CD14-positive monocyte (primary cell): ENCODE results near the gene NDUFB6. TPM values are rescaled to one million over a fixed set of nuclear protein-coding genes. Genes with fewer than 3 reads are reported as not detected.

Experiments
- DNase-seq, 3 donors: peaks; one replicate each; pipeline ENCODE4 v3.0.0-alpha.2; 2011 to 2022
- H2AFZ ChIP-seq: 2 replicates; pipeline ENCODE4 v1.6.0; 2012; ENCODE audit warnings: mild to moderate bottlenecking, low read depth, low read length, inconsistent platforms; ENCODE audit not compliant: insufficient read depth, poor library complexity, severe bottlenecking
- H3K27ac ChIP-seq, 2 donors: 1 replicate in 1 of 2; 2 replicates in 1 of 2; pipeline ENCODE4 v1.5.1; 2012 to 2013; ENCODE audit warnings: low read length in 2 of 2, control low read depth in 1 of 2, inconsistent platforms in 1 of 2, low read depth in 1 of 2, mild to moderate bottlenecking in 1 of 2
- H3K27me3 ChIP-seq, 2 donors: one replicate each; pipeline versions ENCODE4 v1.6.0 to v1.6.1; 2011 to 2013; ENCODE audit warnings: low read length in 2 of 2; ENCODE audit not compliant: control insufficient read depth in 2 of 2, insufficient read depth in 2 of 2
- H3K36me3 ChIP-seq, 2 donors: replicated peaks in 1 of 2; 1 replicate in 1 of 2; 2 replicates in 1 of 2; pipeline versions ENCODE4 v1.5.1 to v1.6.1; 2012 to 2013; ENCODE audit warnings: low read length in 2 of 2, control low read depth in 1 of 2, inconsistent platforms in 1 of 2, mild to moderate bottlenecking in 1 of 2; ENCODE audit not compliant: insufficient read depth in 2 of 2, control insufficient read depth in 1 of 2
- H3K4me1 ChIP-seq, 2 donors: 1 replicate in 1 of 2; 2 replicates in 1 of 2; pipeline versions ENCODE4 v1.5.1 to v1.6.1; 2012 to 2013; ENCODE audit warnings: low read length in 2 of 2, control low read depth in 1 of 2, inconsistent platforms in 1 of 2, mild to moderate bottlenecking in 1 of 2, moderate library complexity in 1 of 2; ENCODE audit not compliant: insufficient read depth in 2 of 2, control insufficient read depth in 1 of 2
- H3K4me2 ChIP-seq: replicated peaks from 2 replicates; pipeline ENCODE3; 2012; ENCODE audit warnings: low read length, moderate library complexity, mild to moderate bottlenecking; ENCODE audit not compliant: poor library complexity, severe bottlenecking; ENCODE audit errors: extremely low read depth
- H3K4me3 ChIP-seq, 3 experiments: fragments of 200-600 bp in 1 of 3; sonication (generic) in 1 of 3; replicated peaks in 1 of 3; 1 replicate in 2 of 3; 2 replicates in 1 of 3; pipeline ENCODE4 v1.5.1; 2011 to 2013; ENCODE audit warnings: low read length in 3 of 3, mild to moderate bottlenecking in 3 of 3, control low read depth in 2 of 3, low read depth in 2 of 3, inconsistent platforms in 1 of 3, moderate library complexity in 1 of 3
- H3K79me2 ChIP-seq: 2 replicates; pipeline ENCODE4 v1.6.0; 2012; ENCODE audit warnings: mild to moderate bottlenecking, control low read depth, inconsistent platforms, low read length, moderate library complexity; ENCODE audit not compliant: insufficient read depth
- H3K9ac ChIP-seq: 2 replicates; pipeline ENCODE4 v1.6.0; 2017; ENCODE audit warnings: low read length, mild to moderate bottlenecking; ENCODE audit not compliant: insufficient read depth, poor library complexity, severe bottlenecking
- H3K9me3 ChIP-seq, 2 donors: replicated peaks in 1 of 2; 1 replicate in 1 of 2; 2 replicates in 1 of 2; pipeline versions ENCODE4 v1.5.1 to v1.6.1; 2012 to 2013; ENCODE audit warnings: low read length in 2 of 2, control low read depth in 1 of 2; ENCODE audit not compliant: control insufficient read depth in 1 of 2, insufficient read depth in 1 of 2
- H4K20me1 ChIP-seq: 2 replicates; pipeline ENCODE4 v1.6.0; 2012; ENCODE audit warnings: mild to moderate bottlenecking, low read length, control low read depth, moderate library complexity; ENCODE audit not compliant: insufficient read depth
- H3K27ac Mint-ChIP-seq, 7 donors: one replicate each; pipeline ENCODE4 v1.8.0; 2020; ENCODE audit warnings: mild to moderate bottlenecking in 7 of 7, mixed read lengths in 7 of 7, moderate library complexity in 6 of 7, inconsistent platforms in 2 of 7
- H3K27me3 Mint-ChIP-seq, 3 donors: one replicate each; pipeline ENCODE4 v1.8.0; 2021 to 2022; ENCODE audit warnings: low read depth in 3 of 3, mild to moderate bottlenecking in 3 of 3, mixed read lengths in 3 of 3, moderate library complexity in 3 of 3, inconsistent platforms in 1 of 3
- H3K36me3 Mint-ChIP-seq, 2 donors: one replicate each; pipeline ENCODE4 v1.8.0; 2020; ENCODE audit warnings: mixed read lengths in 2 of 2, inconsistent platforms in 1 of 2, mild to moderate bottlenecking in 1 of 2
- H3K4me1 Mint-ChIP-seq: one replicate; pipeline ENCODE4 v1.8.0; 2020; ENCODE audit warnings: mild to moderate bottlenecking, mixed read lengths
- H3K4me3 Mint-ChIP-seq, 2 donors: one replicate each; pipeline ENCODE4 v1.8.0; 2020; ENCODE audit warnings: mild to moderate bottlenecking in 2 of 2, mixed read lengths in 2 of 2, moderate library complexity in 1 of 2
- H3K9me3 Mint-ChIP-seq, 7 donors: one replicate each; pipeline ENCODE4 v1.8.0; 2020 to 2022; ENCODE audit warnings: mixed read lengths in 7 of 7, mild to moderate bottlenecking in 6 of 7, moderate library complexity in 6 of 7, inconsistent platforms in 2 of 7
- WGBS: methylation state at CpG from one replicate; pipeline ENCODE4 v1.1.5; 2013; ENCODE audit warnings: missing lambda C conversion rate; ENCODE audit not compliant: insufficient coverage; 5-methylcytosine and 5-hydroxymethylcytosine counted together
- intact Hi-C, 2 donors: fragments of 100-400 bp; cut with micrococcal nuclease; formaldehyde crosslinking; loops; one replicate each; pipeline versions ENCODE4 v1.15.0 to v1.15.1; 2023
- polyA plus RNA-seq, 3 donors: library from polyadenylated mRNA; depleted of rRNA in 1 of 3; unstranded in 2 of 3; stranded (reverse) in 1 of 3; fragments of 300-500 nt in 2 of 3; fragments of >200 nt in 1 of 3; fragmentation: Illumina TruSeq in 2 of 3; gene quantifications; 1 replicate in 2 of 3; 2 replicates in 1 of 3; pipeline ENCODE4 v1.2.3, GENCODE V29; 2012 to 2021
- TF ChIP-seq, protein P1 (sequence below): fragments of 200-600 bp; IDR thresholded peaks from one replicate; pipeline ENCODE4 v1.8.0; 2022; ENCODE audit warnings: antibody characterized with exemption, mild to moderate bottlenecking

NDUFB6 gene
- polyA plus RNA-seq, 3 donors = 16.2 to 88.2 (median 77.6) TPM

DNA sequence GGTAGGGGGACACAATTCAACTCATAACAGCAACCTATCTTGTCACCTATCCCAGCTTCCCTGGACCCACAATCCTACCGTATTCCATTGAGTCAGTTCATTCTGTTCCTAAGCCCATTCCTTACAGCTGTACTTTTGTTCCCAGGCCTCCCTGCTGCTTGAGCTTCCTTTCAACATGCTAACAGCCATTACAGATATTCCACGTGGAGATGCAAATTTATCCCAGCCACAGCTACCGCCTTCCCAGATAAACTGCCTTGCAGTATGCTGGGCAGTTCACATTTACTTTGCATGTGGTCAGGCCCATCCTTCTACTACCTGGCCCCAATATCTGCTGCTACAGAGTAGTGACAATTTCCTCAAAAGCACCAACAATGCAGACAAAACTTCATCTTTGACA is 70.0 kb downstream of the NDUFB6 start:
- TF ChIP-seq, protein P1, sequence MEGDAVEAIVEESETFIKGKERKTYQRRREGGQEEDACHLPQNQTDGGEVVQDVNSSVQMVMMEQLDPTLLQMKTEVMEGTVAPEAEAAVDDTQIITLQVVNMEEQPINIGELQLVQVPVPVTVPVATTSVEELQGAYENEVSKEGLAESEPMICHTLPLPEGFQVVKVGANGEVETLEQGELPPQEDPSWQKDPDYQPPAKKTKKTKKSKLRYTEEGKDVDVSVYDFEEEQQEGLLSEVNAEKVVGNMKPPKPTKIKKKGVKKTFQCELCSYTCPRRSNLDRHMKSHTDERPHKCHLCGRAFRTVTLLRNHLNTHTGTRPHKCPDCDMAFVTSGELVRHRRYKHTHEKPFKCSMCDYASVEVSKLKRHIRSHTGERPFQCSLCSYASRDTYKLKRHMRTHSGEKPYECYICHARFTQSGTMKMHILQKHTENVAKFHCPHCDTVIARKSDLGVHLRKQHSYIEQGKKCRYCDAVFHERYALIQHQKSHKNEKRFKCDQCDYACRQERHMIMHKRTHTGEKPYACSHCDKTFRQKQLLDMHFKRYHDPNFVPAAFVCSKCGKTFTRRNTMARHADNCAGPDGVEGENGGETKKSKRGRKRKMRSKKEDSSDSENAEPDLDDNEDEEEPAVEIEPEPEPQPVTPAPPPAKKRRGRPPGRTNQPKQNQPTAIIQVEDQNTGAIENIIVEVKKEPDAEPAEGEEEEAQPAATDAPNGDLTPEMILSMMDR = no peak
- Histone ChIP-seq H3K4me2 (no peak overlapping the region), H3K9me3 (no peaks in the 10 kb centered on the region), H2AFZ (no peak overlapping the region), H3K27me3 (no peaks in the 10 kb centered on the region), H4K20me1 (peaks cover 63% of the 10 kb centered on the region), H3K4me3 (no peak overlapping the region), H3K4me1 (no peaks in the 10 kb centered on the region), H3K9ac (no peak overlapping the region), H3K79me2 (no peaks in the 10 kb centered on the region), H3K27ac (no peak overlapping the region), H3K36me3 (peaks cover 18 to 41% of the 10 kb centered on the region in 2 donors)
- Mint-ChIP-seq H3K36me3 (peaks cover 28 to 36% of the 10 kb centered on the region in 2 donors), H3K27me3 (peaks cover 0 to 2% (median 2%) of the 10 kb centered on the region in 3 donors), H3K27ac (no peak overlapping the region), H3K4me3 (no peak overlapping the region), H3K4me1 (no peaks in the 10 kb centered on the region), H3K9me3 (peaks cover 0 to 4% (median 0%) of the 10 kb centered on the region in 7 donors)
- no peak for DNase-seq
- 96% methylated on average over 3 of the region's 3 CpGs for WGBS
- intact Hi-C loops = no loop called here

Other genes starting within 250 kb of the NDUFB6 start
- 10 to 100 TPM in 2 of 3 donors, 1 to 10 TPM in 1; 2.9 to 12.5 (median 10.5) TPM for gene ACO1, start 188.5 kb downstream of the NDUFB6 start, polyA plus RNA-seq
- 10 to 100 TPM in 1 of 3 donors, 1 to 10 TPM in 2; 7.6 to 14.3 (median 8.9) TPM for gene RIGI, start 47.0 kb downstream of the NDUFB6 start, polyA plus RNA-seq
- gene SMIM27, start 20.8 kb downstream of the NDUFB6 start, polyA plus RNA-seq = 10 to 100 TPM in 2 of 3 donors, 1 to 10 TPM in 1; 3.4 to 29.5 (median 27.9) TPM
- 10 to 100 TPM in 1 of 3 donors, 1 to 10 TPM in 2; 5.9 to 12.9 (median 9.2) TPM for gene TOPORS, start 20.6 kb downstream of the NDUFB6 start, polyA plus RNA-seq
- gene TAF1L, start 62.5 kb upstream of the NDUFB6 start, polyA plus RNA-seq = under 1 TPM in 1 of 3 donors, not detected in 2; 0.01 TPM
- not detected for gene TMEM215, start 210.4 kb upstream of the NDUFB6 start, polyA plus RNA-seq